ENCODE results near the gene IL17REL. TPM values are rescaled to one million over a fixed set of nuclear protein-coding genes. Genes with fewer than 3 reads are reported as not detected.

IL17REL gene
- total and polyA plus RNA-seq, 10 of the 15 experiments (the other 5 are each of a cell fraction or from before 2014, with no cell fraction given), result 0.03 TPM; not detected in 9

GRCh38 chr22:49970528-49971231, 41.9 kb downstream of the IL17REL start (continued):
- TF ChIP-seq, protein P1, sequence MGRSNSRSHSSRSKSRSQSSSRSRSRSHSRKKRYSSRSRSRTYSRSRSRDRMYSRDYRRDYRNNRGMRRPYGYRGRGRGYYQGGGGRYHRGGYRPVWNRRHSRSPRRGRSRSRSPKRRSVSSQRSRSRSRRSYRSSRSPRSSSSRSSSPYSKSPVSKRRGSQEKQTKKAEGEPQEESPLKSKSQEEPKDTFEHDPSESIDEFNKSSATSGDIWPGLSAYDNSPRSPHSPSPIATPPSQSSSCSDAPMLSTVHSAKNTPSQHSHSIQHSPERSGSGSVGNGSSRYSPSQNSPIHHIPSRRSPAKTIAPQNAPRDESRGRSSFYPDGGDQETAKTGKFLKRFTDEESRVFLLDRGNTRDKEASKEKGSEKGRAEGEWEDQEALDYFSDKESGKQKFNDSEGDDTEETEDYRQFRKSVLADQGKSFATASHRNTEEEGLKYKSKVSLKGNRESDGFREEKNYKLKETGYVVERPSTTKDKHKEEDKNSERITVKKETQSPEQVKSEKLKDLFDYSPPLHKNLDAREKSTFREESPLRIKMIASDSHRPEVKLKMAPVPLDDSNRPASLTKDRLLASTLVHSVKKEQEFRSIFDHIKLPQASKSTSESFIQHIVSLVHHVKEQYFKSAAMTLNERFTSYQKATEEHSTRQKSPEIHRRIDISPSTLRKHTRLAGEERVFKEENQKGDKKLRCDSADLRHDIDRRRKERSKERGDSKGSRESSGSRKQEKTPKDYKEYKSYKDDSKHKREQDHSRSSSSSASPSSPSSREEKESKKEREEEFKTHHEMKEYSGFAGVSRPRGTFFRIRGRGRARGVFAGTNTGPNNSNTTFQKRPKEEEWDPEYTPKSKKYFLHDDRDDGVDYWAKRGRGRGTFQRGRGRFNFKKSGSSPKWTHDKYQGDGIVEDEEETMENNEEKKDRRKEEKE (IDR thresholded peaks at IDR 0.05), result no peak
- TF ChIP-seq YY1 (IDR thresholded peaks at IDR 0.05; ENCODE audit: low read depth, low read length) (peak; percentile 49), SIN3A (IDR thresholded peaks at IDR 0.05; ENCODE audit: low read depth, low read length) (peak; percentile 90), ZNF384 (IDR thresholded peaks at IDR 0.05; ENCODE audit: borderline replicate concordance, low read depth, low read length) (no peak), NFYB (IDR thresholded peaks at IDR 0.05; ENCODE audit: insufficient read depth, low read depth, low read length) (no peak), FOXK2 (IDR thresholded peaks at IDR 0.05) (peak; percentile 43; the same call in 1 of the 2 replicates), HCFC1 (IDR thresholded peaks at IDR 0.05; ENCODE audit: low read length) (no peak; the same call in 1 of the 2 replicates), ZNF687 (IDR thresholded peaks at IDR 0.05) (peak; percentile 89; the same call in 1 of the 2 replicates), SPI1 (IDR thresholded peaks at IDR 0.05; ENCODE audit: borderline replicate concordance, insufficient read depth, low read depth, low read length) (no peak), SMAD5 (IDR thresholded peaks at IDR 0.05; ENCODE audit: low read depth) (no peak), LARP7 (IDR thresholded peaks at IDR 0.05) (peak; percentile 16; the same call in 1 of the 2 replicates), CREM (IDR thresholded peaks at IDR 0.05; ENCODE audit: low read depth) (peak; percentile 96)
- TF ChIP-seq, protein P2, sequence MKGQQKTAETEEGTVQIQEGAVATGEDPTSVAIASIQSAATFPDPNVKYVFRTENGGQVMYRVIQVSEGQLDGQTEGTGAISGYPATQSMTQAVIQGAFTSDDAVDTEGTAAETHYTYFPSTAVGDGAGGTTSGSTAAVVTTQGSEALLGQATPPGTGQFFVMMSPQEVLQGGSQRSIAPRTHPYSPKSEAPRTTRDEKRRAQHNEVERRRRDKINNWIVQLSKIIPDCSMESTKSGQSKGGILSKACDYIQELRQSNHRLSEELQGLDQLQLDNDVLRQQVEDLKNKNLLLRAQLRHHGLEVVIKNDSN (IDR thresholded peaks at IDR 0.05; ENCODE audit: borderline replicate concordance, extremely low read length, insufficient read depth, low read depth, low read length), result peak; percentile 95
- TF ChIP-seq, protein P3, sequence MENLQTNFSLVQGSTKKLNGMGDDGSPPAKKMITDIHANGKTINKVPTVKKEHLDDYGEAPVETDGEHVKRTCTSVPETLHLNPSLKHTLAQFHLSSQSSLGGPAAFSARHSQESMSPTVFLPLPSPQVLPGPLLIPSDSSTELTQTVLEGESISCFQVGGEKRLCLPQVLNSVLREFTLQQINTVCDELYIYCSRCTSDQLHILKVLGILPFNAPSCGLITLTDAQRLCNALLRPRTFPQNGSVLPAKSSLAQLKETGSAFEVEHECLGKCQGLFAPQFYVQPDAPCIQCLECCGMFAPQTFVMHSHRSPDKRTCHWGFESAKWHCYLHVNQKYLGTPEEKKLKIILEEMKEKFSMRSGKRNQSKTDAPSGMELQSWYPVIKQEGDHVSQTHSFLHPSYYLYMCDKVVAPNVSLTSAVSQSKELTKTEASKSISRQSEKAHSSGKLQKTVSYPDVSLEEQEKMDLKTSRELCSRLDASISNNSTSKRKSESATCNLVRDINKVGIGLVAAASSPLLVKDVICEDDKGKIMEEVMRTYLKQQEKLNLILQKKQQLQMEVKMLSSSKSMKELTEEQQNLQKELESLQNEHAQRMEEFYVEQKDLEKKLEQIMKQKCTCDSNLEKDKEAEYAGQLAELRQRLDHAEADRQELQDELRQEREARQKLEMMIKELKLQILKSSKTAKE (IDR thresholded peaks at IDR 0.05; ENCODE audit: low read depth, poor library complexity, severe bottlenecking), result no peak
- TF ChIP-seq, protein P4, sequence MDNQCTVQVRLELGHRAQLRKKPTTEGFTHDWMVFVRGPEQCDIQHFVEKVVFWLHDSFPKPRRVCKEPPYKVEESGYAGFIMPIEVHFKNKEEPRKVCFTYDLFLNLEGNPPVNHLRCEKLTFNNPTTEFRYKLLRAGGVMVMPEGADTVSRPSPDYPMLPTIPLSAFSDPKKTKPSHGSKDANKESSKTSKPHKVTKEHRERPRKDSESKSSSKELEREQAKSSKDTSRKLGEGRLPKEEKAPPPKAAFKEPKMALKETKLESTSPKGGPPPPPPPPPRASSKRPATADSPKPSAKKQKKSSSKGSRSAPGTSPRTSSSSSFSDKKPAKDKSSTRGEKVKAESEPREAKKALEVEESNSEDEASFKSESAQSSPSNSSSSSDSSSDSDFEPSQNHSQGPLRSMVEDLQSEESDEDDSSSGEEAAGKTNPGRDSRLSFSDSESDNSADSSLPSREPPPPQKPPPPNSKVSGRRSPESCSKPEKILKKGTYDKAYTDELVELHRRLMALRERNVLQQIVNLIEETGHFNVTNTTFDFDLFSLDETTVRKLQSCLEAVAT (IDR thresholded peaks at IDR 0.05), result peak; percentile 55; the same call in 1 of the 2 replicates
